ENCODE data around the gene BRF1. TPM values are rescaled to one million over a fixed set of nuclear protein-coding genes. Genes with fewer than 3 reads are reported as not detected.

Gene BRF1
- polyA plus RNA-seq, 5 donors = 27.3 to 41.1 (median 30.5) TPM

DNA sequence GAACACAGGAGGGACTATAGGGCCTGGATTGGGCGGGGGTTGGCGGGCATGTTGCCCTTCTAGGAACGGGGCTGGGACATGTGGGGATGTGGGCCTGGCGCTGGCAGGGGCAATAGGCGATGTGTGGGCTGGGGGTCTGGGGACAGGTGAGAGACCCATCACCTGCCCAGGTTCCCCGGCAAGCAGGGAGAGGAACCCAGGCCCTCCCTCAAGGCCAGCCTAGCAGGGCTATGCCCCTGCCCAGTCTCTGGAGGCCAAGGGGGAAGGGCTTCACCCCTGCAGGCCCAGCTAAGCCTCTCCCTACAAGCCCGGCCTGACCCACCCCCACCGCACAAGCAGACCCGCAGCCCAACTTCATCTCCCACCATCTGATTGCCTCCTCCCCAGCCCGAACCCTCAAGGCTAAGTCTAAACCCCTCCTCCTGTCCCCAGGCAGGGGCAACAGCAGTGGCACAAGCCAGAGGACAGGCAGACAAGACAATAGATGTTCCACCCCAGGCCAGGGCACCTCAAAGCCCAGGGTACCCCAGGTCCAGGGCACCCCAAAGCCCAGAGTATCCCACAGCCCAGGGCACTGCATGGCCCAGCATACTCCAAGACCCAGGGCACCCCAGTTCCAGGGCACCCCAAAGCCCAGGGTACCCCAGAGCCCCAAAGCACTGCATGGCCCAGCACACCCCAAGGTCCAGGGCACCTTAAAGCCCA is 138.7 kb downstream of the BRF1 start:
- no peak for DNase-seq

DNA sequence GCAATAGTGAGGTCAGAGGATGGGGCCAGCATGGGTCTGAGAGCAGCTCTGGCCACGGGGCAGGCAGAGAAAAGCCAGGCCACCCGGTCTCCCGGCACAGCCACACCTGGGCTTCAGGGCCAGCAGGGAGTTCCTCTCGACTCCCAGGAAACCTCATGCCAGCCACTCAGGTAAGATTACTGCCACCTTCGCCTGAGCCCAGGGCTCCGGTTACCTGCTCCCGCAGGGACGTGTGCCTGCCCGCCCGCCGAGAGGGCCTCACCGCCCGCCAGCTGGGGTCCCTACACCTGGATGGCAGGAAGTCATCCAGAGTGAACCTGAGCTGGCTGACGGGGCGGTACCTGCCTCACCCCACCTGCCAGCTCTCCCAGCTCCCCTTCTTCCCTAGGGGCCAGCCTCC is 139.5 kb downstream of the BRF1 start:
- DNase-seq = no peak

DNA sequence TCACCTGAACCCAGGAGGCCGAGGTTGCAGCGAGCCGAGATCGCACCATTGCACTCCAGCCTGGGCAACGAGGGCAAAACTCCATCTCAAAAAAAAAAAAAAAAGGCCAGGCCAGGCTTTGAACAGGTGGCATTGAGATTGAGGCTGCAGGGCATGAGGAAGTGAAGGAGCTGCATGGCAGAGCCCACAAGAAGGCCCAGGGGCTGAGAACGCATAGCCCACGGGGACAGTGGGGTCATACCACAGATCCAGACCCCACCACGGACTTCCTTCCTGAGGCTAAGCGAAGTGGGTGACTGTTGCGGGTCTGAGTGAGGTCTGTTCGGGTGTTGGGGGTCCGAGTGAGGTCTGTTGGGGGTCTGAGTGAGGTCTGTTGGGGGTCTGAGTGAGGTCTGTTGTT is 140.0 kb downstream of the BRF1 start:
- DNase-seq = no peak

DNA sequence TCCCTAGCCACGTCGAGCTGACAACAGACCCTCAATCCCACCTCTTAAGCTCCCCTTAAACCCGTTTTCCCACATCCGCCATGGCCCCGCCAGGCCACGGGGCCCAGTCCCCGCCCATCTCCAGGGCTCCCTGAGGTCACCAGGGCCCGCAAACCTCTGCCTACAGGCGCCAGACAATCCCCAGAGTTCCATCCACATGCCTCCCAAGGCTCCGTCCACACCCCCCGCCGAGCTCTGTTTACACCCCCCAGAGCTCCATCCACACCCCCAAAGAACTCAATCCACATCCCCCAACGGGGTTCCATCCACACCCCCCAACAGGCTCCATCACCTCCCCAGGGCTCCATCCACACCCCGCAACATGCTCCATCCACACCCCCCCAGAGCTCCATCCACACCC is 141.5 kb downstream of the BRF1 start:
- no peak for DNase-seq

Other genes starting within 250 kb of the BRF1 start
- 1 to 10 TPM in 4 of 5 donors, under 1 TPM in 1; 0.99 to 1.9 (median 1.2) TPM for gene GPR132, start 235.6 kb downstream of the BRF1 start, polyA plus RNA-seq (ENCODE audit: insufficient read depth in 1 of 5, insufficient read length in 5 of 5, low replicate concordance in 1 of 5)
- 10 to 100 TPM; 10.2 to 20.0 (median 11.2) TPM for gene JAG2, start 132.2 kb downstream of the BRF1 start, polyA plus RNA-seq (ENCODE audit: insufficient read depth in 1 of 5, insufficient read length in 5 of 5, low replicate concordance in 1 of 5)
- 10 to 100 TPM; 21.3 to 48.9 (median 28.6) TPM for gene NUDT14, start 119.7 kb downstream of the BRF1 start, polyA plus RNA-seq (ENCODE audit: insufficient read depth in 1 of 5, insufficient read length in 5 of 5, low replicate concordance in 1 of 5)
- 10 to 100 TPM; 29.8 to 47.8 (median 37.3) TPM for gene BTBD6, start 52.5 kb downstream of the BRF1 start, polyA plus RNA-seq (ENCODE audit: insufficient read depth in 1 of 5, insufficient read length in 5 of 5, low replicate concordance in 1 of 5)
- gene PACS2, start 13.7 kb upstream of the BRF1 start, polyA plus RNA-seq (ENCODE audit: insufficient read depth in 1 of 5, insufficient read length in 5 of 5, low replicate concordance in 1 of 5) = 10 to 100 TPM; 61.8 to 92.3 (median 77.3) TPM
- gene TEX22, start 97.5 kb upstream of the BRF1 start, polyA plus RNA-seq (ENCODE audit: insufficient read depth in 1 of 5, insufficient read length in 5 of 5, low replicate concordance in 1 of 5) = 1 to 10 TPM in 4 of 5 donors, under 1 TPM in 1; 0.96 to 3.6 (median 1.4) TPM
- 100 to 1,000 TPM in 4 of 5 donors, 10 to 100 TPM in 1; 85.8 to 159 (median 125) TPM for gene MTA1, start 118.8 kb upstream of the BRF1 start, polyA plus RNA-seq (ENCODE audit: insufficient read depth in 1 of 5, insufficient read length in 5 of 5, low replicate concordance in 1 of 5)
- gene CRIP2, start 173.8 kb upstream of the BRF1 start, polyA plus RNA-seq (ENCODE audit: insufficient read depth in 1 of 5, insufficient read length in 5 of 5, low replicate concordance in 1 of 5) = 100 to 1,000 TPM; 121 to 333 (median 174) TPM
- gene CRIP1, start 185.9 kb upstream of the BRF1 start, polyA plus RNA-seq (ENCODE audit: insufficient read depth in 1 of 5, insufficient read length in 5 of 5, low replicate concordance in 1 of 5) = 100 to 1,000 TPM in 2 of 5 donors, 10 to 100 TPM in 3; 68.3 to 158 (median 83.2) TPM
- gene TEDC1, start 190.2 kb upstream of the BRF1 start, polyA plus RNA-seq (ENCODE audit: insufficient read depth in 1 of 5, insufficient read length in 5 of 5, low replicate concordance in 1 of 5) = 10 to 100 TPM in 1 of 5 donors, 1 to 10 TPM in 4; 5.6 to 11.7 (median 8.2) TPM
- 1 to 10 TPM; 2.3 to 8.4 (median 3.3) TPM for gene TMEM121, start 225.6 kb upstream of the BRF1 start, polyA plus RNA-seq (ENCODE audit: insufficient read depth in 1 of 5, insufficient read length in 5 of 5, low replicate concordance in 1 of 5)